ENCODE data around the gene TLK1. TPM values are rescaled to one million over a fixed set of nuclear protein-coding genes. Genes with fewer than 3 reads are reported as not detected.

The TLK1 gene
- total and polyA plus RNA-seq, 9 of the 15 experiments (the other 6 are each of a cell fraction or from before 2014, with no cell fraction given), result 20.2 to 101 (median 40.5) TPM

- Histone ChIP-seq H3K9me1 (ENCODE audit: control insufficient read depth, insufficient read depth, low read length) (no peaks in the 10 kb centered on the region), H4K20me1 (replicated peaks; ENCODE audit: control insufficient read depth, insufficient read depth, low read length) (no peaks in the 10 kb centered on the region), H3K9me3 (replicated peaks; ENCODE audit: control insufficient read depth, insufficient read depth, low read depth, low read length) (no peaks in the 10 kb centered on the region), H3K27ac (ENCODE audit: extremely low read depth, low read depth, low read length) (no peak overlapping the region), H3K4me2 (ENCODE audit: insufficient read depth, low read length) (no peak overlapping the region), H3K4me1 (replicated peaks in 1 of 2; ENCODE audit: control insufficient read depth in 2 of 2, insufficient read depth in 2 of 2, low read length in 2 of 2) (peaks cover 9 to 13% of the 10 kb centered on the region in 2 experiments; a peak in 4 of 5 replicates), H3K36me3 (ENCODE audit: control insufficient read depth, insufficient read depth, low read length) (peaks cover 37% of the 10 kb centered on the region), H3K79me2 (ENCODE audit: control insufficient read depth, insufficient read depth, low read length) (no peaks in the 10 kb centered on the region), H3K4me3 (no peak overlapping the region), H2AFZ (ENCODE audit: low read depth, low read length) (no peak overlapping the region), H3K9ac (ENCODE audit: insufficient read depth in 1 of 2, low read depth in 2 of 2, low read length in 2 of 2) (peak overlapping the region in 1 of 2 experiments; percentile 11; a peak in 1 of 4 replicates), H3K27me3 (ENCODE audit: control insufficient read depth in 2 of 2, insufficient read depth in 2 of 2, low read length in 2 of 2) (no peaks in the 10 kb centered on the region)
- no peak for ATAC-seq
- no peak for TF ChIP-seq THRB (CRISPR knock-in tag; conservative IDR thresholded peaks at IDR 0.05)
- no peak for TF ChIP-seq FOXA3 (CRISPR knock-in tag; conservative IDR thresholded peaks at IDR 0.05 in 1 of 2, IDR thresholded peaks at IDR 0.05 in 1 of 2)
- TF ChIP-seq ZNF23 (CRISPR knock-in tag; IDR thresholded peaks at IDR 0.05), result no peak
- 0 out of 4 replicates have a peak, but pooled peaks of 1 of the 2 experiments have one; percentile 14 for TF ChIP-seq TRIM24 (IDR thresholded peaks at IDR 0.05)
- no peak for TF ChIP-seq EWSR1 (IDR thresholded peaks at IDR 0.05; ENCODE audit: borderline replicate concordance, low read depth, partially characterized antibody)
- peak; percentile 17 for TF ChIP-seq E2F8 (IDR thresholded peaks at IDR 0.05; ENCODE audit: low read depth, partially characterized antibody)
- TF ChIP-seq ZNF717 (CRISPR knock-in tag; IDR thresholded peaks at IDR 0.05), result no peak
- TF ChIP-seq EP400 (IDR thresholded peaks at IDR 0.05), result no peak
- peak; percentile 60 for TF ChIP-seq ZBTB33 (CRISPR knock-in tag; IDR thresholded peaks at IDR 0.05)
- TF ChIP-seq CEBPG (CRISPR knock-in tag; IDR thresholded peaks at IDR 0.05), result peak; percentile 71; the same call in 1 of the 2 replicates
- peak in 1 of 2 experiments; percentile 39; a peak in 1 of 4 replicates for TF ChIP-seq CEBPG (tag; conservative IDR thresholded peaks at IDR 0.05 in 1 of 2, IDR thresholded peaks at IDR 0.05 in 1 of 2)
- no peak for TF ChIP-seq ZNF311 (CRISPR knock-in tag; IDR thresholded peaks at IDR 0.05)
- TF ChIP-seq SFPQ (IDR thresholded peaks at IDR 0.05; ENCODE audit: low read depth, low read length), result no peak
- 54% methylated on average over 2 of the region's 2 CpGs for WGBS (ENCODE audit: insufficient coverage, low coverage, missing lambda C conversion rate)
- FAIRE-seq, result no peak
- in situ Hi-C loops (cut with MboI), result loop anchor here (25.0 kb wide), 1 partner anchor 1143 kb away; the partner anchor contains the start of gene DLX2
- BruUV-seq (replicated peaks), result no TSS peak
- intact Hi-C loops (cut with micrococcal nuclease), result no loop called here
- no peak for DNase-seq (ENCODE audit: extremely low read depth in 1 of 4, low spot score in 3 of 4)
- ChIA-PET POLR2A (interaction anchor here (0.9 to 1.2 kb wide), 4 partner anchors 13 to 191 kb away, joined by 3 to 5 read pairs (median 4); no protein-coding TSS in a partner anchor), CTCF (ENCODE audit: low intra/inter-chr PET ratio) (interaction anchor here (0.6 kb wide), 1 partner anchor 478 kb away, joined by 3 read pairs; no protein-coding TSS in a partner anchor)
These were observed 191.7 kb downstream of the TLK1 start for GRCh38 chr2:170969030-170969429.

Data from K562 (cell line).